Memory B cell (primary cell): ENCODE results near the gene PUS1.
"Not testable (repeated sequence)": the region's sequence is repeated elsewhere in the genome, so short reads cannot be mapped to it uniquely, and the experiment has no call there.

Experiments used
- ATAC-seq: fragments of 150-1000 bp; cut with Tn5 transposase; 2 replicates; pipeline ENCODE4 v1.10.0; 2021; ENCODE audit warnings: low read depth, mild to moderate bottlenecking, moderate library complexity
- DNase-seq, 2 donors: peaks; one replicate each; pipeline ENCODE4 v3.0.0; 2022; ENCODE audit warnings: low spot score in 2 of 2
- H3K27ac Mint-ChIP-seq: one replicate; pipeline ENCODE4 v1.8.0; 2022; ENCODE audit warnings: mild to moderate bottlenecking, moderate library complexity, mixed read lengths
- H3K27me3 Mint-ChIP-seq: one replicate; pipeline ENCODE4 v1.8.0; 2022; ENCODE audit warnings: mixed read lengths
- H3K36me3 Mint-ChIP-seq: one replicate; pipeline ENCODE4 v1.8.0; 2022; ENCODE audit warnings: mild to moderate bottlenecking, mixed read lengths
- H3K4me1 Mint-ChIP-seq: one replicate; pipeline ENCODE4 v1.8.0; 2022; ENCODE audit warnings: mixed read lengths
- H3K4me3 Mint-ChIP-seq: one replicate; pipeline ENCODE4 v1.8.0; 2022; ENCODE audit warnings: mild to moderate bottlenecking, moderate library complexity, mixed read lengths
- H3K9me3 Mint-ChIP-seq: one replicate; pipeline ENCODE4 v1.8.0; 2022; ENCODE audit warnings: mixed read lengths

The PUS1 gene

DNA sequence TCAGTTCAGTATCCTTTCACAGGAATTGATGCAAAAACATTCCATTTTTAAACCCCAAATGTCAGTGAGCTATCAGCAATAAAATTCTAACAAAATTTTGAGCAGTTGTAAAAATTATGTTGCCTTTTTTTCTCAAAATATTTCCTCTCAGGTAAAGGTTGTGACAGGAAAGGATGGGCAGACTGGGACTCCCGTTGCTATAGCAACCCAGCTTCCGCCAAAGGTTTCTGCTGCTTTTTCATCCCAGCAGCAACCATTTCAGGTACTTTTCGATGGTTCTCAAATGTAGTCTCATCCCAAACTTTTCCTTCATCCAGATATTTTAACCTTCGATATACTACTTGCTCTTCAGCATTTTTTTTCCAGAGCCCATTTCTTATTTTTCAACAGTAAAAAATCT, 34.3 kb downstream of the PUS1 start:
- Mint-ChIP-seq H3K4me1 (peaks cover 28% of the 10 kb centered on the region), H3K4me3 (no peak overlapping the region), H3K27ac (no peak overlapping the region), H3K27me3 (no peaks in the 10 kb centered on the region), H3K9me3 (no peaks in the 10 kb centered on the region), H3K36me3 (peaks cover 17% of the 10 kb centered on the region)
- DNase-seq, result no peak
- ATAC-seq, result no peak

DNA sequence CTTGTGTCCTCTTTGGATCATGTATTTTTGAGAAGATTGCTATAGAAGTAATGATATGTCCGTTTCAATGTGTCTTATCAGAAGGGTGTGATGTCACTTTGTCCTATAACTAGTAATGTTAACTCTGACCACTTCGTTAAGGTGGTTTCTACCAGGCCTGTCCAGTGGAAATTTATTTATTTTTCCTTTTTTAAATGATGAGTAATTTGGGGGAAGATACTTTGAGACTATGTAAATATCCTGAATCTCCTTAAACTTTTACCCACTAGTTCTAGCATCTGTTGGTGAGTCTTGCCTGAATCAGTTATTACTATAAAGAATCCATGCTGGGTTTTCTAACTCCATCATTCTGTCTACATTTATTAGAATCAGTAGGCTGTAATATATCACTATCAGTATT, 36.0 kb downstream of the PUS1 start:
- ATAC-seq (no peak), DNase-seq (no peak)
- no peaks in the 10 kb centered on the region for H3K27me3 Mint-ChIP-seq
- H3K4me3 Mint-ChIP-seq, result no peak overlapping the region
- peaks cover 23% of the 10 kb centered on the region for H3K4me1 Mint-ChIP-seq
- no peaks in the 10 kb centered on the region for H3K9me3 Mint-ChIP-seq
- H3K36me3 Mint-ChIP-seq, result peaks cover 19% of the 10 kb centered on the region
- no peak overlapping the region for H3K27ac Mint-ChIP-seq

DNA sequence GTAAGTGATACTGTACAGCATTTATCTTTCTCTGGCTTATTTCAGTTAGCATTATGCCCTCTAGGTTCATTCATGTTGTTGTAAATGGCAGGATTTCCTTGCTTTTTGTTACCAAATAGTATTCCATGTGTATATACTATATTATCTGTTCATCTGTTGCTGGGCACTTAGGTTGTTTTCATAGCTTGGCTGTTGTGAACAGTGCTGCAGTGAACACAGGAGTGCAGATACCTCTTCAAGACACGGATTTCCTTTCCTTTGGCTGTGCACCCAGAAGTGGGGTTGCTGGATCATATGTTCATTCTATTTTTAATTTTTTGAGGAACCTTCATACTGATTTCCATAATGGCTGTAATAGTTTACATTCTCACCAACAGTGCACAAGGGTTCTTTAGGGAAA, 42.1 kb downstream of the PUS1 start:
- Mint-ChIP-seq H3K27ac (no peak overlapping the region), H3K36me3 (peaks cover 7% of the 10 kb centered on the region), H3K9me3 (no peaks in the 10 kb centered on the region), H3K27me3 (no peaks in the 10 kb centered on the region), H3K4me3 (no peak overlapping the region), H3K4me1 (peaks cover 10% of the 10 kb centered on the region)
- no peak for DNase-seq
- ATAC-seq, result no peak

DNA sequence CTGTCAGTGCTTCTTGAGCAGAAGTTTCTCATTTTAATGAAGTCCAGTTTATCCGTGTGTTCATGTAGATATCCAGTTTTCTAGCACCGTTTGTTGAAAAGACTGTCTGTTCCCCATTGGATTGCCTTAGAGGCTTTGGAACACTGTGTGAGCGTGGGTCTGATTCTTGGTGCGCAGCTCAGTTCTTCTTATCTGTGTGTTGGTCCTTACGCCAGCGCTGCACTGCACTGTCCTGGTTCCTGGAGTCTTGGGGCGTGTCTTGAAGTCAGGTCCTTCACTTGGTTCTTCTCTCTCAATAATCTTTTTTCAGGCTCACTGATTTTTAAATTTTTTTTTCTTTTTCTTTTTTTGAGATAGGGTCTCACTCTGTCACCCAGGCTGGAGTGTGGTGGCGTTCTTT, 46.2 kb downstream of the PUS1 start:
- no peak for ATAC-seq
- Mint-ChIP-seq H3K27ac (no peak overlapping the region), H3K9me3 (no peaks in the 10 kb centered on the region), H3K36me3 (peaks cover 11% of the 10 kb centered on the region), H3K27me3 (no peaks in the 10 kb centered on the region), H3K4me1 (peaks cover 6% of the 10 kb centered on the region), H3K4me3 (no peak overlapping the region)
- DNase-seq, result no peak

DNA sequence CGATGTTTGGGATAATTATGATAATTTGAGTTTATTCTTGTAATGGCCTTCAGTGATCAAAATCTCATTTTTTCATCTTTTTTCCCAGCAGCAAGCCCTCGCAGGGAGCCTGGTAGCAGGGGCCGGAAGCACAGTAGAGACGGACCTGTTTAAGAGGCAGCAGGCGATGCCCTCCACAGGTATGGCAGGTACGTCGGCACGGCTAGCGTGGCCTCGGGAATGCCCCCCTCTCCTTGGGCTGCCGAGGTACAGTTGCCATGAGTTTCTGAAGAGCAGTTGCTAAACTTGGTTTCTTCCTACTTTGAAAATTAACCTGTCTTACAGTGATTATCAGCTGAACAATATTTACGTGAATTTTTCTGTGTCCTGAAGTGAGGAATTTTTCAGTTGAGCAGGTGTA, 50.5 kb downstream of the PUS1 start:
- Mint-ChIP-seq H3K9me3 (no peaks in the 10 kb centered on the region), H3K4me3 (no peak overlapping the region), H3K36me3 (peaks cover 26% of the 10 kb centered on the region)

DNA sequence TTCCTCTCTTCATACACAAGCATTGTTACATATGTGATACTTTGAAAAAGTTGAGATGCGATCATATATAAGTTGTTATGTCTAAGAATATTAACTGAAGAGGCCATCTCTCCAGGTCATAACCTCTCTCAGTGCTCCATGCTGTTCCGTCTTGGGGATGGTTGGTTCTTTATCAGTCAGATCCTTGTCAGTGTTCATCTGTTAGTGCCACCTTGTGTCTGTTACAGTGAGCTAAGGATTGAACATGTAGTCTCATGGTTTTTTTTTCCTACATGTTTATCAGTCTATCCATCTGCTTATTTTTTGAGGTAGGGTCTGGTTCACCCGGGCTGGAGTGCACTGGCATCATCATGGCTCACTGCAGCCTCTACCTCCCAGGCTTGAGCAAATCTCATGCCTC, 51.2 kb downstream of the PUS1 start:
- Mint-ChIP-seq H3K27me3 (no peaks in the 10 kb centered on the region), H3K27ac (no peak overlapping the region), H3K4me1 (peaks cover 6% of the 10 kb centered on the region), H3K4me3 (no peak overlapping the region), H3K9me3 (no peaks in the 10 kb centered on the region), H3K36me3 (peaks cover 26% of the 10 kb centered on the region)
- ATAC-seq (no peak), DNase-seq (no peak)

More for the DNA sequence above, 50.5 kb downstream of the PUS1 start:
- ATAC-seq, result no peak
- DNase-seq, result no peak
- Mint-ChIP-seq H3K27ac (no peak overlapping the region), H3K4me1 (peaks cover 6% of the 10 kb centered on the region), H3K27me3 (no peaks in the 10 kb centered on the region)

DNA sequence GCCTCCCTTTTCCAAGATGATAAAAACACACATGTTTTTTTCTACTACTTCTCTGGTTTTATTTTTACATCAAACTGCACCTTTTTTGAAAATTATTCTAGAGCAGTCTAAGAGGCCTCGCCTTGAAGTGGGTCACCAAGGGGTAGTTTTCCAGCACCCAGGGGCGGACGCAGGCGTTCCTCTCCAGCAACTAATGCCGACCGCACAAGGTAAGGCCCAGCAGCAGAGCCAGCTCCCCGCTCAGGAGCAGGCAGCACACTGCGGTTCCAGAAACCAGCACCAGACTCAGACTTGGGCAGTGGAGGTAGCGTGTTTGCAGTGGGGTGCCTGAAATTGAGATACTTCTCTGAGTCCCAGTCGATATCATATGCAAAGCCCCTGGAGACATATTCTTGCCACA, 52.3 kb downstream of the PUS1 start:
- no peaks in the 10 kb centered on the region for H3K27me3 Mint-ChIP-seq
- DNase-seq (no peak), ATAC-seq (no peak)
- no peak overlapping the region for H3K4me3 Mint-ChIP-seq
- H3K27ac Mint-ChIP-seq, result no peak overlapping the region
- H3K9me3 Mint-ChIP-seq, result no peaks in the 10 kb centered on the region
- H3K4me1 Mint-ChIP-seq, result peaks cover 6% of the 10 kb centered on the region
- peaks cover 26% of the 10 kb centered on the region for H3K36me3 Mint-ChIP-seq

DNA sequence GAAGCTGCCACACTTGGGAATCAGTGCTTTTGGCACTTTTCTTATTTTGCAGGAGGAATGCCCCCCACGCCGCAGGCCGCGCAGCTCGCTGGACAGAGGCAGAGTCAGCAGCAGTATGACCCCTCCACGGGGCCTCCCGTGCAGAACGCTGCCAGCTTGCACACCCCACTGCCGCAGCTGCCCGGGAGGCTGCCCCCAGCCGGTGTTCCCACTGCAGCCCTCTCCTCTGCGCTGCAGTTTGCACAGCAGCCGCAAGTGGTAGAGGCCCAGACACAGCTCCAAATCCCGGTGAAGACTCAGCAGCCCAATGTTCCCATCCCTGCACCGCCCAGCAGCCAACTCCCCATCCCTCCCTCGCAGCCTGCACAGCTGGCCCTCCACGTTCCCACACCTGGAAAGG, 53.0 kb downstream of the PUS1 start:
- H3K9me3 Mint-ChIP-seq, result no peaks in the 10 kb centered on the region
- H3K27me3 Mint-ChIP-seq, result no peaks in the 10 kb centered on the region
- H3K4me3 Mint-ChIP-seq, result no peak overlapping the region
- no peak for ATAC-seq
- peaks cover 30% of the 10 kb centered on the region for H3K36me3 Mint-ChIP-seq
- no peak for DNase-seq
- peaks cover 6% of the 10 kb centered on the region for H3K4me1 Mint-ChIP-seq
- H3K27ac Mint-ChIP-seq, result no peak overlapping the region

DNA sequence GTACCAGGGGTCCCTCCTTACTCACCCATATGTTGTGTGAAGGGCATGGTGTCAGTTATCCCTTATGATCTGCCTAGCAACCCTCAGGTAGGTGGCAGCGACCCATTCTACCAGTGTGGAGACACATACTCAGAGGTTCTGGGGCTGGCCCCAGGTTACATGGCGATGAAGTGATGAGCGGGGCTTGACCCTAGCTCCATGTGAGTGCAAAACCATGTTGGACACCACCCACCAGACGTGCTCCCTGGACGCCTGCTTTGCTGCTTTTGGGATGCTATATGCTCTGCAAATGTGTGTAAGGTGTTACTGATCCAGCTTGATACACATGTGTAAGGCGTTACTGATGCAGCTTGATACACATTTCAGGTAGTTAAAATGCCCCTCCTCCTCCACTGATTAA, 54.0 kb downstream of the PUS1 start:
- Mint-ChIP-seq H3K27ac (no peak overlapping the region), H3K4me3 (no peak overlapping the region), H3K27me3 (no peaks in the 10 kb centered on the region), H3K4me1 (peaks cover 3% of the 10 kb centered on the region), H3K36me3 (peaks cover 33% of the 10 kb centered on the region), H3K9me3 (no peaks in the 10 kb centered on the region)
- DNase-seq (no peak), ATAC-seq (no peak)

DNA sequence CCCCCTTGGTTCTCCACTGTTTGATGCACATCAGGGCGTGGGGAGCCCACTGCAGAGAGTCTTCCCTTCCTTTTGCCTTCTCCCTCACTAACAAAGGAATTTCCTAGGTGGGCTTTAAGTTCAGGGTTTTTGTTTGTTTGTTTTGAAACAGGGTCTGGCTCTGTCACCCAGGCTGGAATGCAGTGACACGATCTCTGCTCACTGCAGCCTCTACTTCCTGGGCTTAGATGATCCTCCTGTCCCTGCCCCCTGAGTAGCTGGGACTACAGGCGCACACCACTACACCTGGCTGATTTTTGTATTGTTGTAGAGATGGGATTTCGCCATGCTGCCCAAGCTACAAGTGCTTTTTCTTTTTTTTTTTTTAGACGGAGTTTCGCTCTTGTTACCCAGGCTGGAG, 54.5 kb downstream of the PUS1 start:
- ATAC-seq (no peak), DNase-seq (no peak)
- Mint-ChIP-seq H3K27me3 (no peaks in the 10 kb centered on the region), H3K27ac (no peak overlapping the region), H3K36me3 (peaks cover 32% of the 10 kb centered on the region), H3K4me1 (no peaks in the 10 kb centered on the region), H3K9me3 (no peaks in the 10 kb centered on the region), H3K4me3 (no peak overlapping the region)

DNA sequence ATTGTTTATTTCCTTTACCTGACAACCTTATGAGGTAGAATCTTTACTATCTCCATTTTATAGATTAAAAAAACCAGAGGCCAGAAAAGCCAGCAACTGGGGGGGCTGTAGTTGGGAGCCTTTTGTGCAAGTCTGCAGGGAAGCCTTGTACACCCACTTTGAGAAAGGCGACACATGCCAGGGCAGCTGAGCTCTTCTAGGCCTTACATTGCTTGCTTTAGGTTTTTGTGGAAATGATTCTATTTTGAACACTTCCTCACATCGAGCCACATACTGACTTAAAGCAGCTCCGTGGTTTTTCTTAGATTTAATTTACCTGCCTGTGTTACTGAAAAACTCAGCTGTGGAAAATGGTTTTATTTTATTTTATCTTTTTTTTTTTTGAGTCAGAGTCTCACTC, 55.3 kb downstream of the PUS1 start:
- DNase-seq (no peak), ATAC-seq (no peak)
- H3K4me1 Mint-ChIP-seq, result no peaks in the 10 kb centered on the region
- no peaks in the 10 kb centered on the region for H3K27me3 Mint-ChIP-seq
- no peak overlapping the region for H3K4me3 Mint-ChIP-seq
- H3K9me3 Mint-ChIP-seq, result no peaks in the 10 kb centered on the region
- no peak overlapping the region for H3K27ac Mint-ChIP-seq
- peaks cover 36% of the 10 kb centered on the region for H3K36me3 Mint-ChIP-seq

DNA sequence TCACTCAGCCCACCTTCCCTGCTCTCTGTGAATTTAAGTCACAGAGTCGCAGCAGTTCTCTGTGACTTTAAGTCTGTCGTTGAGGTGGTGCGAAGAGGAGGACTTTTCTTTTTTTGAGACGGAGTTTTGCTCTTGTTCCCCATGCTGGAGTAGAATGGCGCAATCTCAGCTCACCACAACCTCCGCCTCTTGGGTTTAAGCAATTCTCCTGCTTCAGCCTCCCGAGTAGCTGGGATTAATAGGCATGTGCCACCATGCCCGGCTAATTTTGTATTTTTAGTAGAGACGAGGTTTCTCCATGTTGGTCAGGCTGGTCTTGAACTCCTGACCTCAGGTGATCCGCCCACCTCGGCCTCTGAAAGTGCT, 56.4 kb downstream of the PUS1 start:
- H3K27ac Mint-ChIP-seq, H3K4me1 Mint-ChIP-seq, H3K27me3 Mint-ChIP-seq, DNase-seq, ATAC-seq, H3K9me3 Mint-ChIP-seq, H3K4me3 Mint-ChIP-seq: not testable (repeated sequence)
- peaks cover 40% of the 10 kb centered on the region for H3K36me3 Mint-ChIP-seq

DNA sequence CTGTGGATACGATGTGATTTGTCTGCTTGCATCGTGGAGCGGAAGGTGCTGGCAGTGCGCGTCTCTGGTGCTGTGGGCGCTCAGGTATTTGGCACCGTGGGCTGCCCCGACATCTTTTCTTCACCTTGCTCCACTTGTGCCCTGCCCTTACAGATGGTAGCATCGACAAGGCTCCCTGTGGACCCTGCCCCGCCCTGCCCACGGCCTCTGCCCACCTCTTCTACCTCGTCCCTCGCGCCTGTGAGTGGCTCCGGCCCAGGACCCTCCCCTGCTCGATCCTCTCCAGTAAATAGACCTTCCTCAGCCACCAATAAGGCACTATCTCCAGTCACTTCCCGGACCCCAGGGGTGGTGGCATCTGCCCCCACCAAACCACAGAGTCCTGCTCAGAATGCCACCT, 57.3 kb downstream of the PUS1 start:
- Mint-ChIP-seq H3K4me1 (no peaks in the 10 kb centered on the region), H3K27me3 (no peaks in the 10 kb centered on the region), H3K9me3 (no peaks in the 10 kb centered on the region), H3K27ac (no peak overlapping the region), H3K36me3 (peaks cover 41% of the 10 kb centered on the region), H3K4me3 (no peak overlapping the region)
- ATAC-seq (no peak), DNase-seq (no peak)

DNA sequence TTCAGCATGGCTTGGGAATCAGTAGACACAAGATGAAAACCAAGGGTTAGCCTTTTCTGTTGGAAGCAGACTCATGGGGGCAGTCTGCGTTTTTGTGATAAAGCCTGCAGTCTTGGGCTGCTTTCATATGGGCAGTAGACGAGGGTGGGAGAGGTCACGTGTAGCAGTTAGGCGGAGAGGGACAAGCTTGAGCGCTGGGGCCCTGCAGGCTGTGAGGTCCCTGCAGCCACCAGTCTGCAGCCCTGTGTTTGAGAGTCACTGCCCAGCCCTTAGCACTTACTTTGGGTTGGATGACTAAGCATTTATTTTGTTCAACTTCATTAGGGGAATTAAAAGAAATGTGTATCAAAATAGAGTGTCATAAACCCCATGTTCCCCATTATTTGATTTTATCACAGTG, 57.8 kb downstream of the PUS1 start:
- DNase-seq (no peak), ATAC-seq (no peak)
- Mint-ChIP-seq H3K27ac (no peak overlapping the region), H3K4me1 (no peaks in the 10 kb centered on the region), H3K36me3 (peaks cover 37% of the 10 kb centered on the region), H3K27me3 (no peaks in the 10 kb centered on the region), H3K9me3 (no peaks in the 10 kb centered on the region), H3K4me3 (no peak overlapping the region)

DNA sequence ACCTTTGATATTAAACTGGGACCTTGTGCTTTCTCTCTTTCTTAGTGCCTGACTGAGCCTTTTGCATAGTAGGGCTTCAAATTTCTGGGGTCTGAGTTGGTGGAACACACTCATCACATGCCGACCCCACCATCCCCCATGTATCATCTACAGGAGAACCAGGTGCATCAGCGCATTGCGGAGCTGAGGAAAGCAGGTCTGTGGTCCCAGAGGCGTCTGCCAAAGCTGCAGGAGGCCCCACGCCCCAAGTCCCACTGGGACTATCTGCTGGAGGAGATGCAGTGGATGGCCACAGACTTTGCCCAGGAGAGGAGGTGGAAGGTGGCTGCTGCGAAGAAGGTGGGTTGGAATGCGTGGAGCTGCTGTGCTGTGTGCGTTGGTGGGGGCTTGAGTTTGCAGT, 58.5 kb downstream of the PUS1 start:
- no peak overlapping the region for H3K27ac Mint-ChIP-seq
- no peaks in the 10 kb centered on the region for H3K4me1 Mint-ChIP-seq
- no peak overlapping the region for H3K4me3 Mint-ChIP-seq
- peaks cover 41% of the 10 kb centered on the region for H3K36me3 Mint-ChIP-seq
- DNase-seq (no peak), ATAC-seq (no peak)
- H3K27me3 Mint-ChIP-seq, result no peaks in the 10 kb centered on the region
- no peaks in the 10 kb centered on the region for H3K9me3 Mint-ChIP-seq
